Measurements from ENCODE around the gene TTI1. TPM values are rescaled to one million over a fixed set of nuclear protein-coding genes. Genes with fewer than 3 reads are reported as not detected.

TTI1 gene
- total RNA-seq, 4 donors from 2014 or later: 8.2 to 14.2 (median 10.8) TPM

- peaks cover 0 to 46% (median 0%) of the 10 kb centered on the region in 3 donors for H3K36me3 ChIP-seq
- peaks cover 0 to 10% (median 0%) of the 10 kb centered on the region in 4 donors for H3K4me1 ChIP-seq
- H3K27ac ChIP-seq: no peak overlapping the region
- DNase-seq (ENCODE audit: low spot score in 2 of 2): no peak
- 85 to 88% methylated on average over 16 of the region's 16 CpGs for WGBS, 2 donors
- no peak overlapping the region for H3K4me3 ChIP-seq
- no peaks in the 10 kb centered on the region for H3K9me3 ChIP-seq
- TF ChIP-seq POLR2A (IDR thresholded peaks at IDR 0.05) (no peak), CTCF (IDR thresholded peaks at IDR 0.05) (no peak)
- no peaks in the 10 kb centered on the region for H3K27me3 ChIP-seq
These were observed 54.0 kb downstream of the TTI1 start for GRCh38 chr20:37979021-37979985.

- TF ChIP-seq CTCF (IDR thresholded peaks at IDR 0.05) (no peak), POLR2A (IDR thresholded peaks at IDR 0.05) (no peak), EP300 (IDR thresholded peaks at IDR 0.05) (no peak)
- no peaks in the 10 kb centered on the region for H3K9me3 ChIP-seq
- peaks cover 0 to 31% (median 0%) of the 10 kb centered on the region in 3 donors for H3K36me3 ChIP-seq
- H3K27me3 ChIP-seq: no peaks in the 10 kb centered on the region
- DNase-seq (ENCODE audit: low spot score in 2 of 2): no peak
- no peak overlapping the region for H3K4me3 ChIP-seq
- H3K27ac ChIP-seq: no peak overlapping the region
- H3K4me1 ChIP-seq: no peaks in the 10 kb centered on the region
- WGBS, 2 donors: 54 to 64% methylated on average over 6 of the region's 6 CpGs
These were observed 55.5 kb downstream of the TTI1 start for GRCh38 chr20:37977786-37978185.

- H3K27ac ChIP-seq: no peak overlapping the region
- H3K36me3 ChIP-seq: peaks cover 0 to 27% (median 0%) of the 10 kb centered on the region in 3 donors
- H3K9me3 ChIP-seq: no peaks in the 10 kb centered on the region
- H3K4me3 ChIP-seq: no peak overlapping the region
- no peak for DNase-seq (ENCODE audit: low spot score in 2 of 2)
- no peaks in the 10 kb centered on the region for H3K4me1 ChIP-seq
- 20 to 24% methylated on average over 8 to 12 of the region's 12 CpGs for WGBS, 2 donors
- no peaks in the 10 kb centered on the region for H3K27me3 ChIP-seq
- TF ChIP-seq POLR2A (IDR thresholded peaks at IDR 0.05): no peak
- no peak for TF ChIP-seq CTCF (IDR thresholded peaks at IDR 0.05)
- TF ChIP-seq EP300 (IDR thresholded peaks at IDR 0.05): no peak
These were observed 55.9 kb downstream of the TTI1 start for GRCh38 chr20:37977338-37977737.

DNA sequence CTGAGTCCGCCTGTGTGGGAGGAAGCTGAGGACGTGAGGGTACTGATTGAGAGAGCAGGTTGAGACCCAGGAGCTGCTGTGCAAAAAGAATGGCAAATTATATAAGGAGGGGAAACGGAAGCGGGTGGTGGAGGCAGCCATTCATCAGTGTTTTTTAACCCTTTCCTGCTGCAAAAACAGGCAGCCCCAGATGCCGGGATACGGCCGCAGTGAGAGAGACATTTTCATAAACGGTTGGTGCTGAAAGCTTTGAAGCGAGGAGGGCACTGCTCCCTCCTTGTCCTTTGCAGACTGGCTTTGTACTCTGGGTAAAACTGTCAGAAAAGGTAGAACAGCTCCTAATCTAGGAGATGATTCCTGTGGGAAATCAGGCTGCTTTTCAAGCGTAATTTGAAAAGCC, 56.4 kb downstream of the TTI1 start:
- DNase-seq (ENCODE audit: low spot score in 2 of 2): no peak
- no peak overlapping the region for H3K4me3 ChIP-seq
- H3K4me1 ChIP-seq: no peaks in the 10 kb centered on the region
- WGBS, 2 donors: 33 to 36% methylated on average over 10 of the region's 10 CpGs
- no peaks in the 10 kb centered on the region for H3K27me3 ChIP-seq
- no peak overlapping the region for H3K27ac ChIP-seq
- H3K36me3 ChIP-seq: peaks cover 0 to 24% (median 0%) of the 10 kb centered on the region in 3 donors
- TF ChIP-seq POLR2A (IDR thresholded peaks at IDR 0.05) (no peak), EP300 (IDR thresholded peaks at IDR 0.05) (no peak), CTCF (IDR thresholded peaks at IDR 0.05) (no peak)
- no peaks in the 10 kb centered on the region for H3K9me3 ChIP-seq

Data from tibial nerve (tissue), 4 donors.